Measurements from ENCODE around the gene ZNF428. TPM values are rescaled to one million over a fixed set of nuclear protein-coding genes. Genes with fewer than 3 reads are reported as not detected.

Gene ZNF428
- polyA plus RNA-seq, 1 of the 3 experiments (the other 2 are of a cell fraction) = 79.5 TPM

- 94% methylated on average over 9 of the region's 9 CpGs for WGBS (ENCODE audit: low lambda C conversion rate)
- H3K4me3 ChIP-seq (ENCODE audit: low read depth in 2 of 2, low read length in 1 of 2) = no peak overlapping the region
- H4K20me1 ChIP-seq (ENCODE audit: insufficient read depth) = 0 out of 2 replicates have a peak, but pooled peaks cover 2% of the 10 kb centered on the region
- peaks cover 0 to 11% of the 10 kb centered on the region in 2 experiments for H3K36me3 ChIP-seq (replicated peaks in 1 of 2; ENCODE audit: control insufficient read depth in 1 of 2, insufficient read depth in 2 of 2, low read length in 1 of 2)
- DNase-seq = no peak
- TF ChIP-seq, protein P1, sequence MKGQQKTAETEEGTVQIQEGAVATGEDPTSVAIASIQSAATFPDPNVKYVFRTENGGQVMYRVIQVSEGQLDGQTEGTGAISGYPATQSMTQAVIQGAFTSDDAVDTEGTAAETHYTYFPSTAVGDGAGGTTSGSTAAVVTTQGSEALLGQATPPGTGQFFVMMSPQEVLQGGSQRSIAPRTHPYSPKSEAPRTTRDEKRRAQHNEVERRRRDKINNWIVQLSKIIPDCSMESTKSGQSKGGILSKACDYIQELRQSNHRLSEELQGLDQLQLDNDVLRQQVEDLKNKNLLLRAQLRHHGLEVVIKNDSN (IDR thresholded peaks at IDR 0.05; ENCODE audit: borderline replicate concordance, low read depth) = no peak
- TF ChIP-seq YY1 (IDR thresholded peaks at IDR 0.05; ENCODE audit: low read depth) (no peak), EZH2phosphoT487 (IDR thresholded peaks at IDR 0.05; ENCODE audit: borderline replicate concordance, low read depth) (no peak)
- H3K9ac ChIP-seq = no peak overlapping the region
- H3K4me2 ChIP-seq = no peak overlapping the region
- peaks cover 0 to 14% of the 10 kb centered on the region in 2 experiments; a peak in 1 of 4 replicates for H3K4me1 ChIP-seq (ENCODE audit: control insufficient read depth in 1 of 2, insufficient read depth in 2 of 2, low read depth in 1 of 2, low read length in 1 of 2)
- POLR2A ChIA-PET = interaction anchor here (0.5 to 0.6 kb wide), 2 partner anchors 62 to 715 kb away, joined by 3 to 4 read pairs; no protein-coding TSS in a partner anchor
- H3K27me3 ChIP-seq (ENCODE audit: insufficient read depth) = no peaks in the 10 kb centered on the region
- H3F3A ChIP-seq (replicated peaks; ENCODE audit: insufficient read depth) = peaks cover 16% of the 10 kb centered on the region
- CTCF ChIA-PET = interaction anchor here (1.4 to 2.7 kb wide), 3 partner anchors 10 to 118 kb away, joined by 3 to 21 read pairs (median 6); no protein-coding TSS in a partner anchor
- H3K79me2 ChIP-seq (ENCODE audit: insufficient read depth) = peaks cover 39% of the 10 kb centered on the region; the same call in 1 of the 2 replicates
- no peak overlapping the region for H2AFZ ChIP-seq (ENCODE audit: low read depth)
- no peak overlapping the region for H3K27ac ChIP-seq (ENCODE audit: low read depth in 2 of 2, low read length in 1 of 2)
- no peaks in the 10 kb centered on the region for H3K9me3 ChIP-seq
- H3K9me2 ChIP-seq = no peaks in the 10 kb centered on the region
Observed at GRCh38 chr19:43564800-43565199, 54.6 kb downstream of the ZNF428 start.

DNA sequence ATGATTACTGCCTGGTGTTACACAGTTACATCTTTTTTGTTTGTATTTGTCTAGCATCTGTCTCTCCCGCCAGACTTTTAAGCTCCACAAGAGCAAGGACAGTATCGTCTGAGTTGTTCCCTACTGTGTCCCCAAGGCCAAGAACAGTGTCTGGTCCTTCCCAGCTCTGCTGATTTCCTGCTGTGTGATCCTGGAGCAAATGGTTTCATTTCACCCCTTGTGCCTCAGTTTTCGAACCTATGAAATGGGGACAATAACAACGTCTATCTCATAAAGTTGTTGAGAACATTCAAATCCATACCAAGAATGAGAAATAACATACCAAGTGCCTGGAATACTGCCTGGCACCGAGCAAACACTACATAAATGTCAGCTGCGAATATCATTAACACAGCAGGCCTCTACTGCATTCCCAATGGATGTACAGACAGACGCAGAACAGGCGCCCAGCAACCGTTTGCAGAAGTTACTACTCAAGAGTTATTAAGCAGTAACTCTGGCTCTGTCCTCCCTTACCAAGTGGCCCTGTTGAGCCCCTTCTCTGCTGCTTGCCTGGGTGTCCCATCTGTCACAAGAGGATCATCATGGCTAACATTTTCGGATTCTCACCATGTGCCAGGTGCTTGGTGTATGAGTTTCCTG is 55.5 kb downstream of the ZNF428 start:
- 88% methylated on average over 10 of the region's 10 CpGs for WGBS (ENCODE audit: low lambda C conversion rate)
- H3K4me1 ChIP-seq (ENCODE audit: control insufficient read depth in 1 of 2, insufficient read depth in 2 of 2, low read depth in 1 of 2, low read length in 1 of 2) = peaks cover 0 to 14% of the 10 kb centered on the region in 2 experiments; a peak in 1 of 4 replicates
- peaks cover 31% of the 10 kb centered on the region; the same call in 1 of the 2 replicates for H3K79me2 ChIP-seq (ENCODE audit: insufficient read depth)
- TF ChIP-seq, protein P1 (IDR thresholded peaks at IDR 0.05; ENCODE audit: borderline replicate concordance, low read depth) = no peak
- no peak for TF ChIP-seq JUND (IDR thresholded peaks at IDR 0.05)
- no peak for TF ChIP-seq SMC3 (IDR thresholded peaks at IDR 0.05; ENCODE audit: low read depth, low read length)
- TF ChIP-seq MEF2A (IDR thresholded peaks at IDR 0.05; ENCODE audit: borderline replicate concordance, low read depth) = no peak
- TF ChIP-seq TCF12 (IDR thresholded peaks at IDR 0.05) = no peak
- no peak overlapping the region for H3K4me2 ChIP-seq
- no peaks in the 10 kb centered on the region for H3K9me2 ChIP-seq
- peak overlapping the region in 1 of 2 experiments; percentile 62; a peak in 1 of 4 replicates for H3K27ac ChIP-seq (ENCODE audit: low read depth in 2 of 2, low read length in 1 of 2)
- peaks cover 0 to 11% of the 10 kb centered on the region in 2 experiments for H3K36me3 ChIP-seq (replicated peaks in 1 of 2; ENCODE audit: control insufficient read depth in 1 of 2, insufficient read depth in 2 of 2, low read length in 1 of 2)
- H3F3A ChIP-seq (replicated peaks; ENCODE audit: insufficient read depth) = peaks cover 16% of the 10 kb centered on the region
- no peak overlapping the region for H2AFZ ChIP-seq (ENCODE audit: low read depth)
- DNase-seq = no peak
- CTCF ChIA-PET = interaction anchor here (1.4 to 2.7 kb wide), 3 partner anchors 9 to 117 kb away, joined by 3 to 21 read pairs (median 6); no protein-coding TSS in a partner anchor
- H3K9ac ChIP-seq = no peak overlapping the region
- POLR2A ChIA-PET = no interaction called here
- H3K4me3 ChIP-seq (ENCODE audit: low read depth in 2 of 2, low read length in 1 of 2) = no peak overlapping the region
- no peaks in the 10 kb centered on the region for H3K27me3 ChIP-seq (ENCODE audit: insufficient read depth)
- H4K20me1 ChIP-seq (ENCODE audit: insufficient read depth) = 0 out of 2 replicates have a peak, but pooled peaks cover 2% of the 10 kb centered on the region
- H3K9me3 ChIP-seq = no peaks in the 10 kb centered on the region
